CD4-positive, alpha-beta T cell (primary cell): ENCODE measurements around the gene REV1. TPM values are rescaled to one million over a fixed set of nuclear protein-coding genes. Genes with fewer than 3 reads are reported as not detected.

Experiments used
- ATAC-seq: fragments of 200-7000 bp; cut with Tn5 transposase; one replicate; pipeline ENCODE4 v1.10.0; 2022; ENCODE audit warnings: mild to moderate bottlenecking; ENCODE audit not compliant: poor library complexity
- CTCF ChIA-PET: fragments of 350-600 bp; sonication (Branson Sonifier 250); formaldehyde crosslinking; loops from one replicate; lab custom pipeline; 2021; ENCODE audit warnings: antibody characterized with exemption, inconsistent platforms; lab: Charles Lee
- POLR2A ChIA-PET: fragments of 350-600 bp; sonication (Branson Sonifier 250); formaldehyde crosslinking; loops from one replicate; lab custom pipeline; 2021; ENCODE audit warnings: antibody characterized with exemption, inconsistent platforms; lab: Charles Lee
- DNase-seq, 14 experiments: peaks; one replicate each; pipeline ENCODE4 v3.0.0-alpha.2; 2013 to 2020; ENCODE audit warnings: mixed read lengths in 2 of 14
- H3K27ac ChIP-seq, 2 donors: one replicate each; pipeline versions ENCODE4 v1.5.1 to v1.7.0; 2013; ENCODE audit warnings: low read length in 2 of 2, low read depth in 1 of 2, mild to moderate bottlenecking in 1 of 2
- H3K27me3 ChIP-seq, 2 experiments: 1 replicate in 1 of 2; 2 replicates in 1 of 2; pipeline versions ENCODE4 v1.6.1 to v1.7.0; 2013; ENCODE audit warnings: low read length in 2 of 2, control low read depth in 1 of 2, mild to moderate bottlenecking in 1 of 2, moderate library complexity in 1 of 2; ENCODE audit not compliant: insufficient read depth in 2 of 2, control insufficient read depth in 1 of 2
- H3K36me3 ChIP-seq: one replicate; pipeline ENCODE4 v1.6.1; 2013; ENCODE audit warnings: low read length, control low read depth; ENCODE audit not compliant: insufficient read depth
- H3K4me1 ChIP-seq: one replicate; pipeline ENCODE4 v1.6.1; 2013; ENCODE audit warnings: low read length, control low read depth; ENCODE audit not compliant: insufficient read depth
- H3K4me3 ChIP-seq: one replicate; pipeline ENCODE4 v1.5.1; 2013; ENCODE audit warnings: mild to moderate bottlenecking, low read length, moderate library complexity
- H3K9me3 ChIP-seq, 2 experiments: 1 replicate in 1 of 2; 2 replicates in 1 of 2; pipeline versions ENCODE4 v1.6.1 to v1.7.0; 2013; ENCODE audit warnings: low read length in 2 of 2, mild to moderate bottlenecking in 2 of 2, control low read depth in 1 of 2, moderate library complexity in 1 of 2; ENCODE audit not compliant: control insufficient read depth in 1 of 2, insufficient read depth in 1 of 2
- H3K27ac Mint-ChIP-seq: one replicate; pipeline ENCODE4 v1.8.0; 2020; ENCODE audit warnings: mixed read lengths
- H3K27me3 Mint-ChIP-seq: one replicate; pipeline ENCODE4 v1.8.0; 2021; ENCODE audit warnings: mixed read lengths
- H3K36me3 Mint-ChIP-seq: one replicate; pipeline ENCODE4 v1.8.0; 2021; ENCODE audit warnings: low read depth, mixed read lengths
- H3K4me1 Mint-ChIP-seq: one replicate; pipeline ENCODE4 v1.8.0; 2021; ENCODE audit warnings: low read depth, mixed read lengths
- H3K4me3 Mint-ChIP-seq: one replicate; pipeline ENCODE4 v1.8.0; 2020; ENCODE audit warnings: mild to moderate bottlenecking, mixed read lengths
- H3K9me3 Mint-ChIP-seq: one replicate; pipeline ENCODE4 v1.8.0; 2020; ENCODE audit warnings: mixed read lengths
- CTCF ChIP-seq: fragments of 200-600 bp; IDR thresholded peaks from one replicate; pipeline ENCODE4 v1.8.0; 2022; ENCODE audit warnings: antibody characterized with exemption, mild to moderate bottlenecking
- intact Hi-C, 2 experiments: fragments of 100-400 bp; cut with DNase I in 1 of 2; cut with micrococcal nuclease in 1 of 2; formaldehyde crosslinking; loops; one replicate each; pipeline versions ENCODE4 v1.15.1 to v1.9.0; 2023 to 2025; cut with DNase I, micrococcal nuclease
- total RNA-seq, 174 experiments: library from RNA in 2 of 174; stranded (reverse) in 2 of 174; gene quantifications; one replicate each; pipeline ENCODE4 v1.2.3 and lab custom pipeline; 2021 to 2026

REV1 gene
- total RNA-seq, 2 experiments from 2014 or later = 39.8 TPM

DNA sequence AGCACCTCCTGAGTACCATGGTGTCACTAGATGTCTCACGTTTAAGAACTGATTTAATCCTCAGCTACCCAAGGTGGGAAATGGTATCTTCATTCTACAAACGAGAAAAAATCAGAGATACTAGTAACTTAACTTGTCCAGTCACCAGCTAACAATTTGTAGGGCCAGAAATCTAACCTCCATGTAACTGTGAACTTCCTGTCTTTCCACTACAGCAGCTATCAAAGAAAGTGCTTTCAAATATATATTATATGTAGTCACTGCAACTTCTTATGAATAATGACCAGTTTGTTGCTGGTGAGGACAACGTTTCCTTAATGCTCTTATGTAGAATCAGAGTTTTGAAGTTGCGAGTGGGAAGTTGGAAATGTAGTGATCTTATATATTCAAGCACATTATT is 1.9 kb downstream of the REV1 start:
- Mint-ChIP-seq H3K36me3 (peaks cover 10% of the 10 kb centered on the region), H3K27me3 (no peaks in the 10 kb centered on the region), H3K4me1 (peaks cover 58% of the 10 kb centered on the region), H3K27ac (peak overlapping the region; percentile 94), H3K9me3 (no peaks in the 10 kb centered on the region), H3K4me3 (peak overlapping the region; percentile 98)
- no peaks in the 10 kb centered on the region for H3K36me3 ChIP-seq
- TF ChIP-seq CTCF = no peak
- no peak for ATAC-seq
- CTCF ChIA-PET = no interaction called here
- no peaks in the 10 kb centered on the region for H3K27me3 ChIP-seq
- H3K27ac ChIP-seq = peak overlapping the region in 1 of 2 donors; percentile 9
- POLR2A ChIA-PET = interaction anchor here (1.1 to 1.5 kb wide), 2 partner anchors 36 to 152 kb away, joined by 3 to 5 read pairs; partner anchors contain the start of gene TXNDC9
- H3K9me3 ChIP-seq = no peaks in the 10 kb centered on the region
- H3K4me3 ChIP-seq = no peak overlapping the region
- peaks cover 30% of the 10 kb centered on the region for H3K4me1 ChIP-seq
- peak in 1 of 14 experiments; percentile 12 for DNase-seq
- intact Hi-C loops = loop anchor here in 1 of 2 experiments (2.0 to 10.0 kb wide), 5 partner anchors 46 to 1079 kb away; partner anchors contain the start of genes COA5, MITD1, MRPL30 and UNC50

DNA sequence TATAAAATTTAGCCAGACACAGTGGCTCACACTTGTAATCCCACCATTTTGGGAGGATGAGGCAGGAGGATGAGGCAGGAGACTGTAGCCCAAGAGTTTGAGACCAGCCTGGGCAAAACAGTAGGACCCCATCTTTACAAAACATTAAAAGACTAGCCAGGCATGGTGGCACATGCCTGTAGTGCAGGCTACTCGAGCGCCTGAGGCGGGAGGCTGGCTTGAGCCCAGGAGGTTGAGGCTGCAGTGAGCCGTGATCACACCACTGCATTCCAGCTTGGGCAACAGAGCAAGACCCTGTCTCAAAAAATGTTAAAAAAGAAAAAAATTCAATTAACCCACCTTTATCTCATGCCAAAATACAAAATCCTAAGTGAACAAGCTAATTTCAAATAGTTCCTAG is 4.0 kb downstream of the REV1 start:
- Histone ChIP-seq H3K36me3 (no peaks in the 10 kb centered on the region), H3K4me1 (peaks cover 36% of the 10 kb centered on the region), H3K27me3 (no peaks in the 10 kb centered on the region), H3K9me3 (no peaks in the 10 kb centered on the region), H3K27ac (no peak overlapping the region), H3K4me3 (no peak overlapping the region)
- Mint-ChIP-seq H3K4me3 (no peak overlapping the region), H3K9me3 (no peaks in the 10 kb centered on the region), H3K4me1 (peaks cover 76% of the 10 kb centered on the region), H3K36me3 (peaks cover 25% of the 10 kb centered on the region), H3K27ac (no peak overlapping the region), H3K27me3 (no peaks in the 10 kb centered on the region)
- no peak for ATAC-seq
- POLR2A ChIA-PET = no interaction called here
- CTCF ChIA-PET = interaction anchor here (0.9 kb wide), 1 partner anchor 26 kb away, joined by 3 read pairs; no protein-coding TSS in a partner anchor
- intact Hi-C loops = loop anchor here in 1 of 2 experiments (5.0 to 10.0 kb wide), 4 partner anchors 44 to 1081 kb away; partner anchors contain the start of genes COA5 and UNC50
- no peak for DNase-seq
- no peak for TF ChIP-seq CTCF

GRCh38 chr2:99485411-99485810 is 4.4 kb downstream of the REV1 start:
- H3K27me3 Mint-ChIP-seq = no peaks in the 10 kb centered on the region
- Histone ChIP-seq H3K9me3 (no peaks in the 10 kb centered on the region), H3K4me3 (no peak overlapping the region), H3K27ac (no peak overlapping the region), H3K4me1 (peaks cover 31% of the 10 kb centered on the region), H3K36me3 (peaks cover under 1% of the 10 kb centered on the region), H3K27me3 (no peaks in the 10 kb centered on the region)
- ChIA-PET CTCF (interaction anchor here (0.9 kb wide), 1 partner anchor 25 kb away, joined by 3 read pairs; no protein-coding TSS in a partner anchor), POLR2A (no interaction called here)
- H3K27ac Mint-ChIP-seq = no peak overlapping the region
- DNase-seq = no peak
- no peaks in the 10 kb centered on the region for H3K9me3 Mint-ChIP-seq
- TF ChIP-seq CTCF = no peak
- ATAC-seq = no peak
- H3K4me3 Mint-ChIP-seq = no peak overlapping the region
- intact Hi-C loops = loop anchor here in 1 of 2 experiments (5.0 to 10.0 kb wide), 4 partner anchors 43 to 1082 kb away; partner anchors contain the start of genes COA5 and UNC50
- H3K36me3 Mint-ChIP-seq = peaks cover 25% of the 10 kb centered on the region
- peaks cover 75% of the 10 kb centered on the region for H3K4me1 Mint-ChIP-seq
